Neural progenitor cell (in vitro differentiated cells): ENCODE measurements around the gene ATP1A3.

ENCODE experiments used
- CTCF ChIP-seq: fragments of 200-600 bp; sonication (generic); IDR thresholded peaks from 2 replicates; pipeline ENCODE4 v1.5.1; 2017; ENCODE audit warnings: antibody characterized with exemption, mild to moderate bottlenecking
- EZH2 ChIP-seq: fragments of 200-600 bp; sonication (generic); IDR thresholded peaks from 2 replicates; pipeline ENCODE4 v1.6.1; 2017; ENCODE audit warnings: antibody characterized with exemption, mild to moderate bottlenecking, moderate library complexity
- EZH2phosphoT487 ChIP-seq: fragments of 200-600 bp; sonication (generic); IDR thresholded peaks from 2 replicates; pipeline ENCODE4 v1.6.1; 2017; ENCODE audit warnings: antibody characterized with exemption

GRCh38 chr19:41947091-41947490, 46.9 kb downstream of the ATP1A3 start:
- TF ChIP-seq CTCF = no peak
- no peak for TF ChIP-seq EZH2
- no peak for TF ChIP-seq EZH2phosphoT487
